ENCODE data around the gene TLL2.

Gene TLL2

GRCh38 chr10:96509017-96509641, 4.6 kb downstream of the TLL2 start:
- in situ Hi-C loops (cut with HindIII; ENCODE audit: low sequenced_read_pairs), result no loop called here

GRCh38 chr10:96507044-96507443, 6.7 kb downstream of the TLL2 start:
- in situ Hi-C loops (cut with HindIII; ENCODE audit: low sequenced_read_pairs), result no loop called here

GRCh38 chr10:96505150-96506136, 8.3 kb downstream of the TLL2 start:
- in situ Hi-C loops (cut with HindIII; ENCODE audit: low sequenced_read_pairs), result no loop called here

- in situ Hi-C loops (cut with HindIII; ENCODE audit: low sequenced_read_pairs), result no loop called here
Observed at GRCh38 chr10:96502561-96503282, 11.0 kb downstream of the TLL2 start.

- in situ Hi-C loops (cut with HindIII; ENCODE audit: low sequenced_read_pairs), result no loop called here
Observed at GRCh38 chr10:96501985-96502384, 11.7 kb downstream of the TLL2 start.

- in situ Hi-C loops (cut with HindIII; ENCODE audit: low sequenced_read_pairs), result no loop called here
Observed at GRCh38 chr10:96500519-96500918, 13.2 kb downstream of the TLL2 start.

- in situ Hi-C loops (cut with HindIII; ENCODE audit: low sequenced_read_pairs), result no loop called here
Observed at GRCh38 chr10:96500050-96500449, 13.7 kb downstream of the TLL2 start.

- in situ Hi-C loops (cut with HindIII; ENCODE audit: low sequenced_read_pairs), result no loop called here
Observed at GRCh38 chr10:96497391-96497790, 16.3 kb downstream of the TLL2 start.

GRCh38 chr10:96496281-96496925, 17.3 kb downstream of the TLL2 start:
- in situ Hi-C loops (cut with HindIII; ENCODE audit: low sequenced_read_pairs), result no loop called here

GRCh38 chr10:96495544-96495943, 18.2 kb downstream of the TLL2 start:
- in situ Hi-C loops (cut with HindIII; ENCODE audit: low sequenced_read_pairs), result no loop called here

- in situ Hi-C loops (cut with HindIII; ENCODE audit: low sequenced_read_pairs), result no loop called here
Observed at GRCh38 chr10:96494694-96495093, 19.0 kb downstream of the TLL2 start.

GRCh38 chr10:96493871-96494525, 19.7 kb downstream of the TLL2 start:
- in situ Hi-C loops (cut with HindIII; ENCODE audit: low sequenced_read_pairs), result no loop called here

- in situ Hi-C loops (cut with HindIII; ENCODE audit: low sequenced_read_pairs), result no loop called here
Observed at GRCh38 chr10:96493254-96493653, 20.5 kb downstream of the TLL2 start.

GRCh38 chr10:96491303-96491702, 22.4 kb downstream of the TLL2 start:
- in situ Hi-C loops (cut with HindIII; ENCODE audit: low sequenced_read_pairs), result no loop called here

- in situ Hi-C loops (cut with HindIII; ENCODE audit: low sequenced_read_pairs), result no loop called here
Observed at GRCh38 chr10:96488161-96488935, 25.4 kb downstream of the TLL2 start.

- in situ Hi-C loops (cut with HindIII; ENCODE audit: low sequenced_read_pairs), result no loop called here
Observed at GRCh38 chr10:96482815-96483588, 30.7 kb downstream of the TLL2 start.

- in situ Hi-C loops (cut with HindIII; ENCODE audit: low sequenced_read_pairs), result no loop called here
Observed at GRCh38 chr10:96478355-96478754, 35.4 kb downstream of the TLL2 start.

GRCh38 chr10:96473866-96474265, 39.9 kb downstream of the TLL2 start:
- in situ Hi-C loops (cut with HindIII; ENCODE audit: low sequenced_read_pairs), result no loop called here
